COLO668 (cell line): ENCODE measurements around the gene HMSD.

ENCODE experiments used
- DNase-seq: peaks from one replicate; lab custom pipeline; 2025; ENCODE audit not compliant: unreplicated experiment; lab: John Stamatoyannopoulos, UW

Gene HMSD

GRCh38 chr18:63953811-63954210 lies 4.7 kb downstream of the HMSD start:
- DNase-seq: no peak

GRCh38 chr18:63956755-63957154 lies 7.7 kb downstream of the HMSD start:
- DNase-seq: no peak

- no peak for DNase-seq
Measured at GRCh38 chr18:63960891-63961290, 11.8 kb downstream of the HMSD start.

- DNase-seq: no peak
Measured at GRCh38 chr18:63961435-63961980, 12.4 kb downstream of the HMSD start.

- DNase-seq: no peak
Measured at GRCh38 chr18:63962137-63962536, 13.0 kb downstream of the HMSD start.

- peak; percentile 26 for DNase-seq
Measured at GRCh38 chr18:63963615-63964256, 14.6 kb downstream of the HMSD start.

- DNase-seq: no peak
Measured at GRCh38 chr18:63964908-63965307, 15.8 kb downstream of the HMSD start.

GRCh38 chr18:63965716-63966330 lies 16.7 kb downstream of the HMSD start:
- DNase-seq: no peak

GRCh38 chr18:63969942-63970808 lies 21.1 kb downstream of the HMSD start, which contains the start of gene SERPINB8:
SERPINB8 (plus strand) TSS chr18:63970081; CDS start chr18:63978309, 8,228 bp downstream.
- peak; percentile 98 for DNase-seq

- peak; percentile 66 for DNase-seq
Measured at GRCh38 chr18:63970809-63971205, 21.7 kb downstream of the HMSD start.

- no peak for DNase-seq
Measured at GRCh38 chr18:63971320-63972001, 22.4 kb downstream of the HMSD start.

GRCh38 chr18:63972002-63972376 lies 22.9 kb downstream of the HMSD start:
- no peak for DNase-seq

GRCh38 chr18:63974991-63975390 lies 25.9 kb downstream of the HMSD start:
- no peak for DNase-seq

GRCh38 chr18:63975628-63976027 lies 26.5 kb downstream of the HMSD start:
- DNase-seq: no peak

GRCh38 chr18:63977040-63977439 lies 27.9 kb downstream of the HMSD start:
- DNase-seq: no peak

GRCh38 chr18:63979409-63979920 lies 30.4 kb downstream of the HMSD start:
- DNase-seq: peak; percentile 49

GRCh38 chr18:63980027-63980426 lies 30.9 kb downstream of the HMSD start:
- no peak for DNase-seq

- no peak for DNase-seq
Measured at GRCh38 chr18:63980896-63981460, 31.9 kb downstream of the HMSD start.

- DNase-seq: no peak
Measured at GRCh38 chr18:63981719-63982118, 32.6 kb downstream of the HMSD start.

GRCh38 chr18:63982361-63982760 lies 33.3 kb downstream of the HMSD start:
- no peak for DNase-seq
